Esophagus (tissue), 2 donors: ENCODE results near the gene ARHGAP22. TPM values are rescaled to one million over a fixed set of nuclear protein-coding genes. Genes with fewer than 3 reads are reported as not detected.
A peak's percentile ranks its signal among the peaks of the same experiment; 100 is the strongest.
"Not testable (repeated sequence)": the region's sequence is repeated elsewhere in the genome, so short reads cannot be mapped to it uniquely, and the experiment has no call there.

Source experiments
- H3K27ac ChIP-seq, 2 donors: one replicate each; pipeline ENCODE4 v1.5.1; 2013; ENCODE audit warnings: low read depth in 2 of 2, mild to moderate bottlenecking in 2 of 2, inconsistent platforms in 1 of 2, low read length in 1 of 2, moderate library complexity in 1 of 2
- H3K27me3 ChIP-seq, 2 donors: one replicate each; pipeline ENCODE4 v1.6.1; 2013; ENCODE audit warnings: low read length in 2 of 2, control low read depth in 1 of 2, mild to moderate bottlenecking in 1 of 2; ENCODE audit not compliant: insufficient read depth in 2 of 2, control insufficient read depth in 1 of 2
- H3K36me3 ChIP-seq, 2 donors: one replicate each; pipeline ENCODE4 v1.6.1; 2013; ENCODE audit warnings: low read length in 1 of 2; ENCODE audit not compliant: control insufficient read depth in 2 of 2, insufficient read depth in 2 of 2
- H3K4me1 ChIP-seq, 2 donors: one replicate each; pipeline ENCODE4 v1.6.1; 2013; ENCODE audit warnings: low read length in 1 of 2; ENCODE audit not compliant: control insufficient read depth in 2 of 2, insufficient read depth in 2 of 2
- H3K4me3 ChIP-seq, 2 donors: one replicate each; pipeline ENCODE4 v1.5.1; 2013; ENCODE audit warnings: low read length in 2 of 2, mild to moderate bottlenecking in 2 of 2, low read depth in 1 of 2, moderate library complexity in 1 of 2
- H3K9me3 ChIP-seq, 2 donors: one replicate each; pipeline ENCODE4 v1.6.1; 2013; ENCODE audit warnings: mild to moderate bottlenecking in 2 of 2, low read depth in 1 of 2, low read length in 1 of 2, moderate library complexity in 1 of 2; ENCODE audit not compliant: control insufficient read depth in 2 of 2, insufficient read depth in 1 of 2
- WGBS, 2 donors: extraction: QIAGEN DNeasy Blood & Tissue Kit; methylation state at CpG; one replicate each; pipeline ENCODE4 v1.1.7; 2013; 5-methylcytosine and 5-hydroxymethylcytosine counted together
- polyA plus RNA-seq, 2 donors: library from polyadenylated mRNA; stranded (reverse); fragments of 200-250 nt; gene quantifications; one replicate each; pipeline ENCODE4 v1.2.3, GENCODE V29; 2013
- donor health status: healthy with polysubstance abuse.
- donor health status: Bipolar disorder and iron deficiency.

The ARHGAP22 gene
- polyA plus RNA-seq: 1 to 10 TPM; 1.2 to 1.6 TPM

GRCh38 chr10:48604991-48605508 lies at the start of gene ARHGAP22:
Gene ARHGAP22, minus strand, starts transcription at chr10:48605073. Its CDS starts 277 bp downstream, at chr10:48604796.
- no peaks in the 10 kb centered on the region for H3K36me3 ChIP-seq
- no peaks in the 10 kb centered on the region for H3K9me3 ChIP-seq
- WGBS, 2 donors: 2 to 4% methylated on average over 30 of the region's 30 CpGs
- H3K27me3 ChIP-seq: peaks cover 0 to 3% of the 10 kb centered on the region in 2 donors
- H3K4me3 ChIP-seq: peak within 1 kb of the TSS; percentile 1 to 25
- no peak within 1 kb of the TSS for H3K27ac ChIP-seq
- peaks cover 2 to 10% of the 10 kb centered on the region in 2 donors for H3K4me1 ChIP-seq

GRCh38 chr10:48653944-48654698 lies 49.2 kb upstream of the ARHGAP22 start:
- H3K27me3 ChIP-seq: no peaks in the 10 kb centered on the region
- 86 to 96% methylated on average over 4 of the region's 4 CpGs for WGBS, 2 donors
- H3K36me3 ChIP-seq: no peaks in the 10 kb centered on the region
- no peak overlapping the region for H3K27ac ChIP-seq
- no peaks in the 10 kb centered on the region for H3K9me3 ChIP-seq
- H3K4me3 ChIP-seq: no peak overlapping the region
- peaks cover 6 to 7% of the 10 kb centered on the region in 2 donors for H3K4me1 ChIP-seq

GRCh38 chr10:48653347-48653746 lies 48.5 kb upstream of the ARHGAP22 start:
- peaks cover 6 to 7% of the 10 kb centered on the region in 2 donors for H3K4me1 ChIP-seq
- no peak overlapping the region for H3K27ac ChIP-seq
- H3K4me3 ChIP-seq: no peak overlapping the region
- no peaks in the 10 kb centered on the region for H3K9me3 ChIP-seq
- H3K27me3 ChIP-seq: no peaks in the 10 kb centered on the region
- WGBS, 2 donors: 83% methylated on average over 5 of the region's 5 CpGs
- H3K36me3 ChIP-seq: no peaks in the 10 kb centered on the region

GRCh38 chr10:48652344-48652743 lies 47.5 kb upstream of the ARHGAP22 start:
- H3K36me3 ChIP-seq: no peaks in the 10 kb centered on the region
- 76 to 84% methylated on average over 4 of the region's 4 CpGs for WGBS, 2 donors
- H3K4me1 ChIP-seq: peaks cover 6 to 7% of the 10 kb centered on the region in 2 donors
- no peaks in the 10 kb centered on the region for H3K9me3 ChIP-seq
- no peaks in the 10 kb centered on the region for H3K27me3 ChIP-seq
- H3K27ac ChIP-seq: no peak overlapping the region
- H3K4me3 ChIP-seq: no peak overlapping the region

- no peaks in the 10 kb centered on the region for H3K9me3 ChIP-seq
- H3K4me1 ChIP-seq: peaks cover 6 to 7% of the 10 kb centered on the region in 2 donors
- H3K36me3 ChIP-seq: no peaks in the 10 kb centered on the region
- no peak overlapping the region for H3K27ac ChIP-seq
- H3K4me3 ChIP-seq: no peak overlapping the region
- WGBS, 2 donors: 67 to 83% methylated on average over 4 of the region's 4 CpGs
- no peaks in the 10 kb centered on the region for H3K27me3 ChIP-seq
Observed at GRCh38 chr10:48651839-48652238, 47.0 kb upstream of the ARHGAP22 start.

GRCh38 chr10:48651293-48651692 lies 46.4 kb upstream of the ARHGAP22 start:
- Histone ChIP-seq H3K36me3 (no peaks in the 10 kb centered on the region), H3K4me3 (no peak overlapping the region), H3K4me1 (peaks cover 6 to 7% of the 10 kb centered on the region in 2 donors), H3K27me3 (no peaks in the 10 kb centered on the region), H3K9me3 (no peaks in the 10 kb centered on the region), H3K27ac (no peak overlapping the region)
- 66 to 82% methylated on average over 2 of the region's 2 CpGs for WGBS, 2 donors

- Histone ChIP-seq H3K27me3 (no peaks in the 10 kb centered on the region), H3K36me3 (no peaks in the 10 kb centered on the region), H3K4me3 (no peak overlapping the region), H3K4me1 (no peaks in the 10 kb centered on the region), H3K27ac (no peak overlapping the region), H3K9me3 (no peaks in the 10 kb centered on the region)
- 75 to 85% methylated on average over 7 of the region's 7 CpGs for WGBS, 2 donors
Observed at GRCh38 chr10:48649349-48649944, 44.6 kb upstream of the ARHGAP22 start.

- Histone ChIP-seq H3K27ac (no peak overlapping the region), H3K9me3 (no peaks in the 10 kb centered on the region), H3K36me3 (no peaks in the 10 kb centered on the region), H3K4me1 (no peaks in the 10 kb centered on the region), H3K4me3 (no peak overlapping the region), H3K27me3 (no peaks in the 10 kb centered on the region)
- WGBS, 2 donors: 81 to 83% methylated on average over 12 of the region's 12 CpGs
Observed at GRCh38 chr10:48648172-48648942, 43.5 kb upstream of the ARHGAP22 start.

GRCh38 chr10:48647073-48647472 lies 42.2 kb upstream of the ARHGAP22 start:
- H3K36me3 ChIP-seq, H3K4me3 ChIP-seq, H3K4me1 ChIP-seq, H3K27ac ChIP-seq, H3K27me3 ChIP-seq, H3K9me3 ChIP-seq: not testable (repeated sequence)
- 94 to 96% methylated on average over 7 of the region's 7 CpGs for WGBS, 2 donors
